ENCODE results near the gene PLCH1.
"Not testable (repeated sequence)": the region's sequence is repeated elsewhere in the genome, so short reads cannot be mapped to it uniquely, and the experiment has no call there.

The PLCH1 gene

DNA sequence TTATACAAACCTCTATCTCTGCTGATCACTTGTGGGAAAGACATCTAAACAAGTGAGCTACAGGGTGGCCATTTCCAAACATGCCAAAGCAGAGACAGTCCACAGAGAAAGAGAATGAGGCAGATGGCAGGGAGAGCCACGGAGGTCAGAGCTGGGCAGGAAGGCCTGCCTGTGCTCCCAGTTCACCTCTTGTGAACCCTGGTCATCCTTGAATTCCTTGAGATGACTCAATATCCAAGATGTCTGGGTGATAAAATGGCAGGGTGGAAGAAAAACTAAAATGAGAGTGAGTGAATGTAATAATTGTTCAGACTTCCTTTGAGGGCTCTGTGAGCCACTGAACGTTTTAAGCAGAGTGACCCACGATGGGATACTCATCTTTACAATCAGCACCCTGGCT lies 104.8 kb downstream of the PLCH1 start:
- DNase-seq: no peak

- no peak for DNase-seq
Observed at GRCh38 chr3:155639462-155640055, 105.3 kb downstream of the PLCH1 start.

DNA sequence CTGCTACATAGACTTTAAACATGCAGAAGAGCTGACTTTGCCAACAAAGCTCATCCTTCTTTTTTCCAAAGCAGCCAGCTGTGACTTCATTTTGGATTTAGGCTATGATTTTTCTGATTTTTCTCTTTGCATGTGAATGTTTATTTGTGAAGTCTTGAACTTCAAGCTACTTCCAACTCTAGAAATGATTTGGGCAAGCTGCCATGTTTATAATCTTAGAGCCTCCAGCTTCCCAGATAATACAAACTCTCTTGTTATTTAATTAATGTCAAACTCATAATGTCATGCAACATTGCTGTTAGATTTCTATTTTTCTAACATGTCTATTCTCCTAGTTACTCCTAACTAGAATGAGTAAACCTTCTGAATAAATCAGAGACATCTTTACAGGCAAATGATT lies 106.4 kb downstream of the PLCH1 start:
- DNase-seq: not testable (repeated sequence)

DNA sequence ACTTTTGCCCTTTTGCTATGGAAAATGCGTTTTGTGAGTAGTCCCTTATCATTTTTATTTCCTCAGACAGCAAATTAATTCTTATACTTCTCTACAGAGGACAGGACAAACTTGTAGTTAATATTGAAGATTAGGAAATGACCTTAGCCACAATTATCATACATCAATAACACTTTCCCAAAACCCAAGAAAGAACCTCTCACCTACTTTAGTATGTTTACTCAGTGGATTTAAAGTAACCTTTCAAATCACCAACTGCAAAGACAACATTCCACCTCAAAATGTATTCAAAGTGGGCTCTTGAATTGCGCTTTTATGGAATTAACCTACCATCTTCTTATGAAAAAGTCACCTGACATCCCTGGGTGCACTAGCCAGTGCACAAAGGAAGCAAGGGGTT lies 107.3 kb downstream of the PLCH1 start:
- DNase-seq: no peak

- DNase-seq: no peak
Observed at GRCh38 chr3:155635056-155635455, 109.8 kb downstream of the PLCH1 start.

DNA sequence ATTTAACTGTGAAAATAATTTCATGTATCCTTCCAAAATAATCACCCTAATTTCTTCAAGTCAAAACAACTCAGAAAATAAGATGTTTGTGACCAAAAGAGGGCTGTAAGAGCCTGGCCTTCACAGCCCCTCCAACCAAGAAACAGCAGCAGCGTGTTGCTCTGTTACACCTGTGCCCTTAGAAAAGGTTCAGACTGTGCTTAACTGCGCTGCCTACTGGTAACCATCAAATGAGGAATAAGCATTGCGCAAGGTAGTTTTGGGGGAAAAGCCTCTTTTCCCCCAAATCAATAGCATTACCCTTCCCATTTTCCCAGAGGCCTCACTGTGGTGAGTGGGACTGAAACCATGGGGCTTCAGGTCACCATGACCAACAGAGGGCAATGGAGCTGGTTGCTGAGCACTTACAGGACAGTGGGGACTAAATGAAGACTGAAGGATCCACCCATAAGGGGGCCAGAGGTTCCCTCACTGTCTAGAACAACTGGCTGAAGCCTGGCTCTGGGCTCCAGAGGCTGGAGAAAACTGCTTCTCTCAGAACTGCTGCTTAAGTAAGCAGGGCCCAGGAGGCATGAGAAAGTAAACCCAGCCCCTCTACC lies 110.7 kb downstream of the PLCH1 start:
- DNase-seq: no peak

GRCh38 chr3:155631323-155632019 lies 113.4 kb downstream of the PLCH1 start:
- no peak for DNase-seq

DNA sequence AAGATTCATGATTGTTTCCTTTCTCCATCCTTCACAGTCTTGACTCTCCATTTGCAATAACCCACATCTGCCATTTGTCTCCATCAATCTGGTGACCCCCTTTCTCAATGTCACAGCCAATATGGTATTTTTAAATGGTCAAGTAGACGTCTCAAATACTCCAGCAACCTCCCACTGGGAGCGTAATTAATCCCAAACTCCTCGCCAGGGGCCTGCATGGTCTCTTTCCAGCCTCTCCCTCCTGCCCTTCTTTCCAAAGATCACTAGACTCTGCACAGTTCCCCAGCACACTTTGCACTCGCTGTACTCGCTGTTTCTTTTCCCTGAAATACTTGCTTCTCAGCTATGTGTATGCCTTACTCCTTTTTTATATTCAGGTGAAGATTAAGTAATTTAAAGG lies 115.3 kb downstream of the PLCH1 start:
- no peak for DNase-seq

DNA sequence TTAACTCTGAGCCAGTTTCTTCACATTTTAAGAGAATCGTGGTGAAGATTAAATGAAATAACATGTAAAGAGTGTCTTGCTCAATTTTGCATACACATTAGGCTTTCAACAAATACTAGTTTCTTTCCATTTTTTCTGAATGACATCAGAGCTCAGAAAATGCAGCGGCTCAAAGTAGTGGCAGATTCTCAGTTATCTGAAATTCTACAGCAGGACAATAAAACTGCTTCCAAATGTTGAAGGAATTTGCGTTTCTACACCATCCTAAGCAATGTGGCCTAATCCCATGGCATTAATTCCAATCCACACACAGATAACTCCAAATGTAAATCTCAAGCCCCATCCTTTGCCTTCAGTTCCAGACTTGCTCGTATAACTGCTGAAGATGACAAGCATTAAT lies 115.8 kb downstream of the PLCH1 start:
- no peak for DNase-seq

DNA sequence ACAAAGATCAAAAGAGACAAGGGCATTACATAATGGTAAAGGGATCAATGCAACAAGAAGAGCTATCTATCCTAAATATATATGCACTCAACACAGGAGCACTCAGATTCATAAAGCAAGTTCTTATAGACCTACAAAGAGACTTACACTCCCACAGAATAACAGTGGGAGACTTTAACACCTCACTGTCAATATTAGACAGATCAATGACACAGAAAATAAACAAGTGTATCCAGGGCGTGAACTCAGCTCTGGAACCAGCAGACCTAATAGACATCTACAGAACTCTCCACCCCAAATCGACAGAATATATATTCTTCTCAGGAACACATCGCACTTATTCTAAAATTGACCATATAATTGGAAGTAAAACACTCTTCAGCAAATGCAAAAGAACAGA lies 122.2 kb downstream of the PLCH1 start:
- DNase-seq: not testable (repeated sequence)

GRCh38 chr3:155620552-155620951 lies 124.3 kb downstream of the PLCH1 start:
- not testable (repeated sequence) for DNase-seq

DNA sequence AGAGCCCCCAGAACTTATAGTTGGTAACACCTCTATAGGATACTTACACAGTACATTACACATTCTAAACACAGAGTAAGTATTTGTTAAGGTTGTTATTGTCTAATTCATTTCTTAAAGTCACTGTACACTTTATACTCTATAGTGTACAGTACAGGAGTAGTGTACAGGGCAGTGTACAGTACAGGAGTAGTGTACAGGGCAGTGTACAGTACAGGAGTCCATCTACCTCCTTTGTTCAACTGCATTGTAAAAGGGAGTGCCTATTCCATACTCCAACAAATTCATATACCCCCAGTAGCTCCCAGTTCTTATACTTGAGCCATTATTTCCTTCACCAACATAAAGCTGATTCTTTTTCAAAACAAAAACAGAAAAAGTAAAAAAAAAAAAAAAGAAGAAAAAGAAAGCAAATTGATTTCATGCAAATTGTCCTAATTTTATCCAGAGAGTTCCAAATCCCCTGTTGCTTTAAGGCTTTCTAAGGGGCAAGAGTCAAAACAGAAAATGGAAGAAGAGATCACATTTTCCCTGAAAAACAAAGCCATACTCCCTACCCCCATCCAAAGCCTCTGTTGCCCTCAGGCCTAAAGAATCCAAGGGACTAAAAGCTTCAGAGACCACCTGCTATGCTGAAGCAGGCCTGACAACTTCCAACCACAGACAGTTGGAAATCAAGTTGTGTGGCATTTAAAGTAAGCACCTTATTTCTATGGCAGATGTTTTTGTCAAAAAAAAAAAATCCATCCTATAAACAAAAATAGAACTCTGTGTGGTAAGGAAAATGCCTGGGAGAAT lies 125.6 kb downstream of the PLCH1 start:
- no peak for DNase-seq

- DNase-seq: no peak
Observed at GRCh38 chr3:155618543-155618942, 126.3 kb downstream of the PLCH1 start.

DNA sequence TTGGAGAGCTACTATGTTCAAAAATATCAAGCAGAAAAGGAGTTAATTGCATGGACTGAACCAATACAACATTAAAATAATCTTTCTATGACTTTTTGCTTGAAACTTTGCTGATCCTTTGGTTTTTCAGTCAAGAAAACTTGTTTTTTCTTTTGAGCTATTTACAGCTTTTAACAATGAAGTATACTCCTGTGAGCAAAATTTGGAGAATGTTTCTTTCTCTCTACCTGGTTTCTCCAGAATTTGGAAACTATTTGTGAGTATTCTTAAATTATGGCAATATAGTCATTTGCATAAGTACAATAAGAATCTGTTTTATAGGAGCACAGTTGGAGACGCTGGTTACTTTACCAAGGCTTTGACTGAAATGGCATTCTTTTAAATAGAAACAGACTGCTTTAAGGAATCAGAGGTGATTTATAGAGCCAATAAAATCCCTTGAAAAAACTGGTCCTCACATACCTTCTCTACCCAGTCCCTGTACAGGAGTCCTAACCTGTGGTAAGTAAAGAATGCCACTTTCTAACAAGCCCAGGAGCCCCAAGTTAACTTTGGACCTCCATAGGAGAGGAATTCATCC lies 127.4 kb downstream of the PLCH1 start:
- DNase-seq: no peak

DNA sequence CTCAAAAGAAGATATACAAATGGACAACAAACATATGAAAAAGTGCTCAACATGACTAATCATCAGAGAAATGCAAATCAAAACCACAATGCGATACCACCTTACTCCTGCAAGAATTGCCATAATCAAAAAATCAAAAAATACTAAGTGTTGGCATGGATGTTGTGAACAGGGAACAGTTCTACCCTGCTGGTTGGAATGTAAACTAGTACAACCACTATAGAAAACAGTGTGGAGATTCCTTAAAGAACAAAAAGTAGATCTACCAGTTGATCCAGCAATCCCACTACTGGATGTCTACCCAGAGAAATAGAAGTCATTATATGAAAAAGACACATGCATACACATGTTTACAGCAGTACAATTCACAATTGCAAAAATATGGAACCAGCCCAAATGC lies 129.7 kb downstream of the PLCH1 start:
- DNase-seq: not testable (repeated sequence)

DNA sequence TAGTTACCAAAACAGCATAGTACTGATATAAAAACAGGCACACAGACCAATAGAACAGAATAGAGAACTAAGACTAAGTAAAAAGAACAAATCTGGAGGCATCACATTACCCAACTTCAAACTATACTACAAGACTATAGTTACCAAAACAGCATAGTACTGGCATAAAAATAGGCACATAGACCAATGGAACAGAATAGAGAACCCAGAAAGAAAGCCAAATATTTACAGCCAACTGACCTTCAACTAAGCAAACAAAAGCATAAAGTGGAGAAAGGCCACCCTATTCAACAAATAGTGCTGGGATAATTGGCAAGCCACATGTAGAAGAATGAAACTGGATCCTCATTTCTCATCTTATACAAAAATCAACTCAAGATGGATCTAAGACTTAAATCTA lies 130.5 kb downstream of the PLCH1 start:
- DNase-seq: not testable (repeated sequence)

DNA sequence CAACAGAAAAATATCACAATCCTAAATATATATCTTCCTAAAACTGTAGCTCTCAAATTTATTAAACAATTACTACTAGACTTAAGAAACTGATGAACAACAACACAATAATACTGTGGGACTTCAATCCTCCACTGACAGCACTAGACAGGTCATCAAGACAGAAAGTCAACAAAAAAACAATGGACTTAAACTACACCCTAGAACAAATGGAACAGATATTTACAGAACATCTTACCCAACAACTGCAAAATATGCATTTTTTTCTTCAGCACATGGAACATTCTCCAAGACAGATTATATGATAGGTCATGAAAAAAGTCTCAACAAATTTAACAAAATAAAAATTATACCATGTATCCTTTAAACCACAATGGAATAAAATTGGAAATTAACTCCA lies 133.4 kb downstream of the PLCH1 start:
- DNase-seq: no peak

DNA sequence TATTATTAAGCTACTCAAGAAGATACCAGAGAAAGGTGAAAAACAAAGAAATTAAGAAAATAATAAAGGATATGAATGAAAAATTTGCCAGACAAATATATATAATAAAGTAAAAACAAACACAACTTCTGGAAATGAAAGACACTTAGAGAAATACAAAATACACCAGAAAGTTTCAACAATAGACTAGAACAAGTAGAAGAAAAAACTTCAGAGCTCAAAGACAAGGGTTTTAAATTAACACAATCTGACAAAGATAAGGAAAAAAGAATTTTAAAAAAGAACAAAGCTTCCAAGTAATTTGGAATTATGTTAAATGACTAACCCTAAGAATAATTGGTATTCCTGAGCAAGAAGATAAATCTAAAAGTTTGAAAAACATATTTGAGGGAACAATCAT lies 135.3 kb downstream of the PLCH1 start:
- DNase-seq: no peak

DNA sequence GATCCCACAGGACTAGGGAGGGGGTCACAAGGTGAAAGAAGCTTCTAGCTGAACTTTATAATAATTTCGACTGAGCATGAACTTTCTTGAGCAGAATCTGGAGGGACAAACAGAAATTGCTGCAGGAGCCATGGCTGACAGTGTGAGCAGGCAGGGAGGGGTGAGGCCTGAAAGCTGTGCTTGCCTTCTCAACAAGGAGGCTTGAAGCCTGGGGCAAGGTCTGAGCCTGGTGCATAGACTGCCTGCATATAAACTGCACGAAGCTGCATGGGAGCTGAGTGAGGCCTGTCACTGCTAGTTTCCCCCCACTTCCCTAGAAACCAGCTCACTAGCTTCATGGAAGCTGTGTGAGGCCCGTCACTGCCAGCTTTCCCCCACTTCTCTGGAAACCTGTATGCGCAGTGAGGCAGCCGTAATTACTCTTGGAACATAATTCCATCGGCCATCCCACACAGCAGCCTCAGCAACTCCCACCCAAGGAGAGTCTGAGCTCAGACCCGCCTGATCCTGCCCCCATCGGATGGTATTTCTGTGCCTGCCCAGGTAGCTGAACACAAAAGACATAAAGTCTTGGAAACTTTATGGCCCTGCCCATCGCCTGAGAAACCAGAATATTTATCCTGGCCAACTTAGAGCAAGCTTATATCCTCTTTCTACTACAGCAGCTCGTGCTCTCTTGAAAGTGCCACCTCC lies 136.5 kb downstream of the PLCH1 start:
- DNase-seq: no peak

DNA sequence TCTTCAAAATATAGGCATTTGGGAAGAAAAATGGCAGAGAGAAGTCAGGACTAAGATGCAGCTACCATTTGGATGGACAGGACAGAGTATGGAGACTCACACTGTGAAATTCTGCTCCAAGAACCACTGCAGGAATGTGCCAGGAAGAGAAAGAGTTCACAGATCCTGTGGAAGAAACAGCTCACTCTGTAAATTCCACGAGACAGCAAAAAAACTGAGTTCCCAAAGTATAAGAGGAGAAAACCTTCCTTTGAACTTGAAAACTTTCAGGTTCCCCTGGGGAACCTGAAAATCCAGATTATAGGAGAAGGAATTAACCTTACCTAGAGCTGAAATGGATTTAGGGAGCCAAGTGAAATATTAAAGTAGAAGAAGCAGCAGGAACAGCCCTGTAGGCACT lies 137.1 kb downstream of the PLCH1 start:
- DNase-seq: no peak

GRCh38 chr3:155605571-155605970 lies 139.3 kb downstream of the PLCH1 start:
- DNase-seq: no peak

GRCh38 chr3:155604967-155605366 lies 139.9 kb downstream of the PLCH1 start:
- no peak for DNase-seq

- no peak for DNase-seq
Observed at GRCh38 chr3:155604126-155604525, 140.7 kb downstream of the PLCH1 start.
